Stimulated activated CD4-positive, alpha-beta T cell treated with anti-CD3 and anti-CD28 coated beads, Interleukin-1b, Interleukin-23, amount 100 ng/mL, for 1 hour (primary cell): ENCODE measurements around the gene TRPC4AP.
"Not testable (repeated sequence)": the region's sequence is repeated elsewhere in the genome, so short reads cannot be mapped to it uniquely, and the experiment has no call there.

Experiments
- DNase-seq, 2 donors: peaks; one replicate each; pipeline ENCODE4 v3.0.0-alpha.2; 2020; ENCODE audit warnings: low read depth in 2 of 2

Gene TRPC4AP

DNA sequence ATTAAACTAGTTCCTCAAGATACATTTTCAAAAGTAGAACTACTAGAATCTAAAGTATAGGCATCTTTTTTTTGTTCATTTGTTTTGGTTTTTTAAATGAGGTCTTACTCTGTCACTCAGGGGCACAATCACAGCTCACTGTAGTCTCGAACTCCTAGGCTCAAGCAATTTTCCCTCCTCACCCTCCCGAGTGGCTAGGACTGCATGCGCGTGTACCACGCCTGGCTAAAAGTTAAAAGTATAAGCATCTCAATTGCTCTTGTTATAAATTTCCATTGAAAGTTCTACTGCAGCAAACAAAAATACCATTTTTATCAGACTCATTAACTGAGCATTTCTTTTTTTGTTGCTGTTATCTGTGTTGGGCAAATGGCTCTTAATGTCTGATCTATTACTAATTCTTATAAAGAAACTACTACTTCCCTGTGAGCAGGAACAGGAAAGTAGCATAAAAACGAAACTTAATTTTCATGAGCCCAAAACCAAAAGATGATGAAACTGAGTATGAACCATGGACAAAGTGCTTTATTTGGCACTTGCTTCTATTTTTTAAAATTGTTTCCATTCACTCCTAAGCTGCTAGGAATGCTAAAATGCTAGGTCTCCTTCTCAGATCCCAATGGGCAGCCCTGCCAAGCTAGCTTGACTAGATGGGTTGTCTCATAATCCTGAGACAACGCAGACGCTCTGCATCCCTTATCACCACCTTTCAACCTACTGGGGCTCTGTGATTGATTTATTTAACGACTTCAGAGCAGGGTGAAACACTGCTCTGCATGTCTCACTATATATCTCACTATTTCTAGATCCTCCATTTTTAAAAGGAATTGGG is 36.9 kb downstream of the TRPC4AP start:
- DNase-seq, result no peak

DNA sequence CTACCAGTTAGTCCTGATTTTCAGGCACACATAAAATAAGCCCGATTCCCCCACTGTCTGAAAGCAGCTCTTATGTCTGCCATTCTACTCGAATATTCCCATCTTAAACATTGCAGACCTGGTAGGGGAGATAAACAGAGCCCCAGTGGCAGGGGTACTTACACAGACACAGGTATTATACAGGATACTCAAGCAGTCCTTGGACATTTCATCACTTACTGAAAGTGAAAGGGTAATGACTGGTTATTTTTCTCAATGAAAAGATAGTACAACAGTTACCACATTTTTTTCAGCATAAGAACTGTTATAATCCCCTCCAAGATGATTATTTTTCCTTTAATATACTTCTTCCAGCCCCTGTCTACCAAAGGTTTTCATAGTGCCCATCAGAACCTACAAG is 37.8 kb downstream of the TRPC4AP start:
- DNase-seq, result no peak

DNA sequence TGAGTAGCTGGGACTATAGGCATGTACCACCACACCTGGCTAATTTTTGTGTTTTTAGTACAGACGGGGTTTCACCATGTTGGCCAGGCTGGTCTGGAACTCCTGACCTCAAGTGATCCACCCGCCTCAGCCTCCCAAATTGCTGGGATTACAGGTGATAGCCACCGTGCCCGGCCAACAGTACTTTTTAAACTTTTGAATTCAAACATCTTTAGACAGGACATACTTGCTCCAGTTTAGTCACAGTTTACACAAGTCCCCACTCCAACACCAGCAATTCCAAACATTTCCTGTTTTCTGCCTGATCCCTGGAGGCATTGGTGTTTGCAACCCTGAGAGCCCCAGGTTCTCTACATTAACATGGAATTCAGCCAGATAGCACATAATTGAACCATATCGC is 40.0 kb downstream of the TRPC4AP start:
- not testable (repeated sequence) for DNase-seq

DNA sequence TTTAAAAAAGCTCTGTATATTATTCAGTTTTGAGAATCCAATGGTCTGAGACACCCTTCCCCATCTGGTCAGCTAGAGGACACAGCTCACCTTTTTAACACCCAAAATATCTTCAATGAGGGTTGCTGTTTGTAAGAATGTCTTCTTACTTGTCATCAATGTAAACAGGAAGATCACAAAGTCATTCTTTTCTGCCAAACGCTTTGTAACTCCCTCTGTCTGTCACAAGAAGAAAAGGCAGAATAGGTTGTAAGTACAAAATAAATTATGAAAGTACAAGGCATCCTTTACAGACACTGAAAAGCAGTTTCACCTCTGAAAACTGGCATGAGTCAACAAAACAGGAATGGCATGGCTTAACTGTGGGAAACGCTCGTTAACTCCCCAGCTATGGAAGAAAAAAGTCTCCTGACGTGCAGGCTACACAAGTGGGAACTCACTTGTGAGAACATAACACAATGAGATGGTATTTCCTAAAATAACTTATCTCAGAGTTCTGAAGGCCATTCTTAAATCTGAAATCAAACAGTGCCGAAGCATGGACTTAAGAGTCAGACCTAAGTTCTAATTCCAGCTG is 42.7 kb downstream of the TRPC4AP start:
- no peak for DNase-seq

DNA sequence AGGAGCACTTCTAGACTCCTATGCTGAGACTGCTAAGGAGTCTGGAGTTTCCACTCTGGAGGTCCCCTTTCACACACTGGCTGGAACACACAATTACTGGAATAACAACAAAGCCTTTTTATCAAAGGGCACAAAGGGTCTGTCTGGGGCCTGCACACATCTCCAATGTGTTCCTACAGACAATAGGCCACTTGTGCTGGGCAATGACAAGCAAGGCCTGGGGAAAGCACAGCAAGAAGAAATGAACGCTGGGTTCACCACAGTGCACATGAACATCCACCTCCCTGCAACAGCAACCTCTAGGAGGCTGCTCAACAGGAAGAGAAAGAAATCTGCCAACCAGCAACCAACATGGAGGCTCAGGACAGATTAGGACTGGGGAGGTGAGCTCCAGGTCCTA is 43.9 kb downstream of the TRPC4AP start:
- no peak for DNase-seq

DNA sequence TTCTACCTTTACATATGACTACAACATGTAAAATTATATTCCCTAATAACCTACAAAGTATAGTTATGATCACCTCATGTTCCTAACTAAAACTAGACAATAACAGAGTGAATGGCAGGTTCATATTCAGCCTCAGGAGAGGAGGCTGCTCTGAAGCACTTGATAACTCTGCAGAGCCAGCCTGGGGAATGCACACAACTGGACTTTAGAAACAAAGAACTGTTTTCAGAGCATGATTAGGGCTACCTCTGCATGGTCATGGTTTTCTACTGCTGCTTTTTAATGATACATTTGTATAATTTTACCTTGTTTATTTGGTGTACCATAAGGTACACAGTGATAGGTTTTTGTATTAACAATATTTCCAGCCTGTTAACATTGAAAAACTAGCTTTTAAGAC is 50.3 kb downstream of the TRPC4AP start:
- no peak for DNase-seq

DNA sequence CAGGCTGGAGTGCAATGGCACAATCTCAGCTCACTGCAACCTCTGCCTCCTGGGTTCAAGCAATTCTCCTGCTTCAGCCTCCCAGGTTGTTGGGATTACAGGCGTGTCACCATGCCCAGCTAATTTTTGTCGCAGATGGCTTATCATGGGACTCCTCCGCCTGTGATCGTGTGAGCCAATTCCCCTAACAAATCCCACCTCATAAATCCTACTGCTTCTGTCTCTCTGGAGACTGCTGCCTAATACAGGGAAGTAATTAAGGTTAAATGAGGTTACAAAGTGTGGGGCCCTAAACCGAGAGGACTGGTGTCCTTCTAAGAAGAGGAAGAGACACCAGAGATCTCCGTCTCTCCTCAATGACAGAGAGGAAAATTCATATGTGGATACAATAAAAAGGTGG is 52.0 kb downstream of the TRPC4AP start:
- no peak for DNase-seq

DNA sequence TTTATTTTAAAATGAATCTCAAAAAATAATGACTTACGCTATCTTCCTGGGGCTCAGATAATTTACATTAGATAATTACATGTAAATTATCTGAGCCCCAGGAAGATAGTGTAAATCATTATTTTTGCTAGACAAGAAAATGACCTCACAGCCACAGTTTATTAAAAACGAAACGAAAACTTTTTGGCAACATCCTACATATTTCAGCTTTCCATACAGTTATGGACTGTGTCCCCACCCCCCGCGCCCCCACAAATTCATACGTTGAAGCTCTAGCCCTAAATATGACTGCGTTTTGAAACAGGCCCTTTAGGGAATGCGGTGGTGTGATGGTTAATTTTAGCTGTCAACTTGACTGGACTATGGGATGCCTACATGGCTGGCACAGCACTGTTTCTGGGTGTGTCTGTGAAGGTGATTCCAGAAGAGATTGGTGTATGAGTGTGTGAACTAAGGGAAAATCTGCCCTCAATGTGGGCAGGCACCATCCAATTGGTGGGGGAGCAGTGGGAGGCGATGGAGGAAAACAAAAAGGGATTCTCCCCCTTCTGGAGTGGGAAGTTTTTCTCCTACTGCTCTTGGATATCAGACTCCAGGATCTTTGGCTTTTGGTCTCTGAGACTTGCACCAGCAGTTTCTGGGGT is 52.6 kb downstream of the TRPC4AP start:
- no peak for DNase-seq

DNA sequence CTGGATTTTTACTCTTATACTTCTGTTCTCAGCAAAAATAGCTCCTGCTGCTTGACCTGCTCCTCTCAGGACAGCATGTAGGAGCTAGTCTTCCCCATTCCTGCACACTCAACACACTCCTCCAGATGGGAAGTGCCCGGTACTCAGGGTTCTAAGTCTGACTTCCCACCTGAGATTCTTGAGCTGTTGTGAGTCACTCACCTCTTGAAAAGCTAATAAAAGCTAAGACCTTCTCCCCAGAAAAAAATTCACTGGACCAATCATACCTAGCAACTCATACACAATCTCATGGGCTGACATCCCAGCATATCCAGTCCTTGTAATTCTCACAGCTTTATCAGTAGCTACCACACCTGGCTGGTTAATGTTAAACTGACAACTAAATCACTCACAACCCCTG is 53.5 kb downstream of the TRPC4AP start:
- no peak for DNase-seq

DNA sequence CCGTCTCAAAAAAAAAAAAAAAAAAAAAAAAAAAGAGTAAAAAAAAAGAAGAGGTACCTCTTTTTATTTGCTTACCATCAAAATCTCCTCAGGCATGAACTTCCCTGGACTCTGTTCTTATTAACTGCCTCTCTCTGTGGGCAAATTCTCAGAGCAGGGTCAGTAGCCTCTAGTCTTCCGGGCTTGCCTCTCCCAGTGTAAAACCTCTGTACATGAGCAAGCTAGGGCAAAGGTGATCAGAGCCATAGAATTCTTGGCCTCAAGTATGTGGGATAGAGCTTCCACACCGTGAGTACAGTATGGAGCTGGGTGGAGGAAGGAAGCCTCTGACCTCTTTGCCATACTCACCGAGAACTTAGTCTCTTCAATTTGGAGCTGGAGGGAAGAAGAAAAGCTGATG is 58.5 kb downstream of the TRPC4AP start:
- no peak for DNase-seq

DNA sequence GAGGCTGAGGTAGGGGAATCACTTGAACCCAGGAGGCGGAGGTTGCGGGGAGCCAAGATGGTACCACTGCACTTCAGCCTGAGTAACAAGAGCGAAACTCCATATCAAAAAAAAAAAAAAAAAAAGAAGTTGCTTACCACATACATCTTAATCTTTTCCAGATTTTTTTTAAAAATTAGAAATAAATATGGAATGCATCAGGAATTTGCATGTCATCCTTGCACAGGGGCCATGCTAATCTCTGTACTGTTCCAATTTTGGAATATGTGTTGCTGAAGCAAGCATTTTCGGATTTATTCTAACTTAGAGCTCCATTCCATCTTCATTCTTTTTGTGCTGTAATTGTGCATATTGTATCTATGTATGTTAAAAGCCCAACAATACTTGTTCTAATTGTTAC is 62.5 kb downstream of the TRPC4AP start:
- no peak for DNase-seq

DNA sequence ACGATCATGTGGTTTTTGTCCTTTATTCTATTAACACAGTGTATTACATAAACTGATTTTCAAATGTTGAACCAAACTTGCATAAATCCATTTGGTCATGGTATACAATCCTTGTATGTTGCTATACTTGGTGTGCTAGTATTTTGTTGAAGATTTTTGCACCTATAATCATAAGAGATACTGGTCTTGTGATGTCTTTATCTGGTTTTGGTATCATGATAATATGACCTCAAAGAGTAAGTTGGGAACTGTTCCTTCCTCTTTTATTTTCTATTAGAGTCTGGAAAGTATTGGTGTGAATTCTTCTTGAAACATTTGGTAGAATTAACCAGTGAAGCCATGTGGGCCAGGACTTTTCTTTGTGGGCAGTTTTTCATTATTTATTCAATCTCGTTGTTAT is 65.3 kb downstream of the TRPC4AP start:
- DNase-seq, result no peak

DNA sequence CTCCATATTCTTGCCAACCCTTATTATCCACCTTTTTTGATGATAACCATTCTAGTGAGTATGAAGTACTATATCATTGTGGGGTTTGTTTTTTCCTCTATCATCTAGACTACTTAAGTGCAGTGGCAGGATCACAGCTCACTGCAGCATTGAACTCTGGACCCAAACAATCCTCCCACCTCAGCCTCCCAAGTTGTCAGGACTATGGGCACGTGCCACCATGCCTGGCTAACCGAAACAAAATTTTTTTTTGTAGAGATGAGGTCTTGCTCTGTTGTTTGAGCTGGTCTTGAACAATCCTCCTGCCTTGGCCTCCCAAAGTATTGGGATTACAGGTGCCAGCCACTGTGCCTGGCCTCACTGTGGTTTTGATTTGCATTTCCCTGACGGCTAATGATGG is 67.5 kb downstream of the TRPC4AP start:
- no peak for DNase-seq

DNA sequence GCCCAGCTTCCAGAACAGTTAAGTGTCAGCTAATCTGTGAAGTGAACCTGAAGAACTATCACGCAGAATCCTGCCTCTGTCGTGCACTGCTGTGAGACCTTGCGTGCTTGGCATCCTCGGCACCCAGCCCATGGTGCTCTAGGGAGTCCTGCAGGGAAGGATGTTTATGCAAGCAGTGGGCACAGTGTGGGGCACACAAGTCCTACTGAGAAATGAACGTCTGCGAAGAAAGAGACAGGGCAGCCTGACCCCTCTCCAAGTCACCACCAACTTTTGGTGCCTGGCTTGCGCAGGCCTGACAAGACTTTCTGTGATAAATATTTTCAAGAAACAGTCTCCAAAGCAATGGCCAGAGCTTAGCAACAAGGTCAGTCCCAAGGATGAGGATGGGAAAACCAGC is 69.0 kb downstream of the TRPC4AP start:
- DNase-seq, result no peak

DNA sequence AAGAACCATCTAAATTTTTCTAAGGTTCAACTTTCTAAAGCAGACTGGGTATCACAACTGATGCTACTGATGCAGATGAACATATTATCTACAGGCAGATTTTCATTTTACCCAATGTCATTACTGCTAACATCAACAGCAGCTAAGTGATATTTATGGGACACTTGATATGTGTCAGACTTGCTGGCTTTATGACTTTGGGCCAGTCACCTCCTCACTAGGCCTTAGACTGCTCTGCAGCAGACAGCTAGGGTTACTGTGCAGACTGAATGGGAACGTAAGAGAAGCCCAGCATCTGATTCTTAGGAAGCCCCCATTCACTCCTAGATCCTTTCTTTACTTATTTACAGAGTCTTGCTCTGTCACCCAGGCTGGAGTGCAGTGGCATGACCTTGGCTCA is 70.8 kb downstream of the TRPC4AP start:
- DNase-seq, result no peak

DNA sequence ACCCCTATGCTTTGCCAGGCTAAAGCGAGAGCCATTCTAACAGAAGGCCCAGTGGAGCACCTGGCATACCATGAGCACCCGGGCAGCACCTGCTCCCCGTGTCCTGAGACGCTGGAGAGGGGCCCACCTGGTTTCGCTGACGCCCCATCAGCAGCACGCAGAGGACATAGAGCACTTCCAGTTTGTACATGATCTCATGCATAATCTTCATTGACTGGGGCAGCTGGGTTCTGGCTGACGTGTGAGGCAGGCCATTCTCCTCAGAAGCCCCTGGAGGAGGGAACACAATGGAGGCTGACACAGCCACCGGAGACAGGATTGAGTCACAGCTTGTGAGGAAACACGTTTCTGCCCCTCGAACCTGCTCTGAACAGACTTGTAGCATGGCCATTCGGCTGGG is 71.5 kb downstream of the TRPC4AP start:
- no peak for DNase-seq

DNA sequence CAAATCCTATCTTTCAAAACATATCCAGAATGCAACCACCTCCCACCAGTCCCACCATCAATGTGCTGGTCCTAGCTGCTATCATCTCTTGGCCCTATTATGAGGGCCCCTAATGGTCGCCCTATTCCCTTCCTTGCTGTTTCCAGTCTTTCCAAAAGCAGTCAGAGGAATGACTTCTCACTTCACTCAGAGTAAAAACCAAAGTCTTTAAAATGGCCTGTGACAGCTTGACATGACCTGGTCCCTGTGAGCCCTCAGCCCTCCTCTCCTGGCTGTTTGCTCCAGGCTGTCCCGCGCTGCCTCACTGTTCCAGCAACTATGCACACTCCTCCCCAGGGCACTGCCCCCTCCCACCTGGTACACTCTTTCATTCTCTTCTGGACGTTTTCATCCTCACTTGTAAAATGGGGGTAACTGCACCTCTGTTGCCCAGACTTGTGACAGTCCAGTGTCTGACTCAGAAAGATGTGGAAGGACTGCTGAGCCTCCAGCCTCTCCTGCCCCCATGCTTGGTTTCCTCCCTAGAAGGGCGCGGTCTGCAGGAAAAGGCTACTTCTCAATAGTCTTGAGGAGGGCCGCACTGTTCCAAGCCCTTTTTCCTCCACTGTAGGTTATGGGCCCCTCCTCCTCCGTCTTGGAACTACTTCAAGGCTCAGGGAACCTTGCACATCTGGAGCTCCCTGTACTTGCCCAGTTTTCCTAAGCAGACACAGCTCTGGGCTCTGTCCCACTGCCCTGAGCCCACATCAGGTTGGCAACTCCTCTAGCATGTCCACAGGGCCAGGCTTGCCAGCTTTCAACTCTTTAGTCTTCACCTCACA is 72.3 kb downstream of the TRPC4AP start:
- DNase-seq, result no peak

DNA sequence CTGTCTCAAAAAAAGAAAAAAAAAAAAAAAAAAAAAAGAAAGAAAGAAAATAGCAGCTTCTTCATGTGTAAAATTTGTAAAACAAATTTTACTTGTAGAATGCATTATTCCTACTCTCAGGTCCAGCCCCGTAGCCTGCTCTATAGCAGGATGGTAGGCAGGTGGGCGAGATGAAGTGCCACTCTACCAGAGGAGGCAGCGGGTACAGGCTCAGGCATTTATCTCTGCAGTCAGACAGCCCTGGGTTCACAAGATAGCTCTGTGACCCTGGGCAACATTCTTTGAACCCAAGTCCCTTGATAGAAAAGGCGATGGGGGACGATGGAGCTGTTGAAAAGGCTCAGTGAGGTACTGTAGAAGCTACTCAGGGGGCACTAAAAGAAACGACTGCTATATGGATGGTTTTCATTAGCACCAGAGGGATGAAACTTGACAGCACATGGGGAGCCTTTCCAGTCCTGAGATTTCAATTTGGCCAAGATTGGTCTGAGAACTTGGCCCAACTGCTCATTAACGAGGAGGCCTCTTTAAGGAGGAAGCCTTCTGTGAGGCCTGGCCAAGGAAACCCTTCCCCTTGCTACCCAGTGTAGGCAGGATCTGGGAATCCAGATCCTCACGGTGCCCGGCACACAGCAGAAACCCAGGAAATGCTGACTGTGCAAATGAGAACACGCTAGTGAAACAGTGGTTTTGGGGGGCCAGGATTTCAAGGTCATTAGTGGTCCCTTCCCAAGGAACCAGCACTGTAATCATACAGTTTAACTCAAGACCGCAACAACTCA is 73.8 kb downstream of the TRPC4AP start:
- no peak for DNase-seq

DNA sequence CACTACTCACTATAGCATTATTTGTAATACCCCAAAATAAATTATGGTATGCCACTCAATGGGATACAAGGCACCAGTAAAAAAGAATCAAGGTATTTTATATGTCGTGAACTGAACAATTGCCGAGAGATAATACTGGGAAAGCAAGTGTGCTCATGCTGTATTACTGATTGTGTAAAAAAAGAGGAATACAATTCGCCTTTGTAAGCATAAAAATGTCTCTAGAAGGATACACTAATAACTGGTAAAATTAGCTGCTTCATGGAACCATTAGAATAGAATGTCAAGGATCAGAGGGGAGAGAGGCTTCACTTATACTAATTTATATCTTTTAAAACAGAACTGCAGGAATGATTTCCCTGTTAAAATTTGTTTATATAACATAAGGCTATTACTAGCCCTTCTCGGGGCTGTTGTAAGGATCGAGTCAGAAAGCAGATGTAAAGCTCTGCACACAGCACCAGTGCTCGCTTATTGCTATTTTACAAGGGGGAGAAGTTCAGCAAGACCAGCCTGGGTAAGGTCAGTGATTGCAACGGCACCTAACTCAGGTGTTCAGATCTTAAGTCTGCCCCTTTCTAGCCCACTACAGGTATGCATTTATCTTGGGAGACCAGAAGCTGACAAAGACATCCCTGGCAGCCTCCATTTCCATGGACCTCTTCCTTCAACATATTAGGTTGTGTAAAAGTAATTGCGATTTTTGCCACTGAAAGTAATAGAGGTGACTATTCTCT is 75.3 kb downstream of the TRPC4AP start:
- no peak for DNase-seq

DNA sequence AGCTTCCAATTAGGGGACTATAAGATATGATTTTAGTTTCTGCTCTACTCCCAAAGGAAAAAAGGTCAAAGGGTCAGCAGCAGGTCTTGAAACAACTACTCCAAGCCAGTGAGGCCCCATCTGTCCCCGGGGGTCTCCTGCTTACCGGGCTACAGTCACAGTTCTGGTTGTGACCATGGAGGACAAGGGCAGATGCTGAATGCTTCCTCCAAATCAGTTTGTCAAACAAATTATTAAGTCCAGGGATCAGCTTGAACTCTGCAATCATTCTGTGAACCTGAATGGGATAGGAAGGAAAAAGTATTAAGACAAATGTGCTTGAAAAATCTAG is 76.8 kb downstream of the TRPC4AP start:
- no peak for DNase-seq

DNA sequence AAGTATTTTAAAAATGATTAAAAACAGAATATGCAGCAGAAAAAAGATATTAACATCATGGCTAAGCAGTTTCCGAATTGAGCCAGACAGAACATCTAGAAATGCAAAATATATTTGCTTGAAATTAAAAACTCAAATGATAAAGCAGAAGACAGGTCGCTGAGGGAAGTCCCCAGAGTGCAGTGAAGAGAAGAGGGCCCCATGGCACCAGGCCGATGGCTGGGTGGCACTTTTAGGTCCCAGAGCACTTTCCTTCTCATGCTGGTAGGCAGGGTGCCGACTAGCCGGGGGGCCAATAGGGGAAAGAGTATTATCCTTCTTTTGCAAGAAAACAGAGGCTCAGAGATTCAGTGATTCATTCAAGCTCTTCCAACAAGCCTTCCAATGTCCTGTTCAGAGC is 78.1 kb downstream of the TRPC4AP start:
- no peak for DNase-seq
